ENCODE data around the gene SERINC2. TPM values are rescaled to one million over a fixed set of nuclear protein-coding genes. Genes with fewer than 3 reads are reported as not detected.
"Not testable (repeated sequence)": the region's sequence is repeated elsewhere in the genome, so short reads cannot be mapped to it uniquely, and the experiment has no call there.

SERINC2 gene
- total and polyA plus RNA-seq, 4 donors = 4.9 to 66.4 (median 38.7) TPM

DNA sequence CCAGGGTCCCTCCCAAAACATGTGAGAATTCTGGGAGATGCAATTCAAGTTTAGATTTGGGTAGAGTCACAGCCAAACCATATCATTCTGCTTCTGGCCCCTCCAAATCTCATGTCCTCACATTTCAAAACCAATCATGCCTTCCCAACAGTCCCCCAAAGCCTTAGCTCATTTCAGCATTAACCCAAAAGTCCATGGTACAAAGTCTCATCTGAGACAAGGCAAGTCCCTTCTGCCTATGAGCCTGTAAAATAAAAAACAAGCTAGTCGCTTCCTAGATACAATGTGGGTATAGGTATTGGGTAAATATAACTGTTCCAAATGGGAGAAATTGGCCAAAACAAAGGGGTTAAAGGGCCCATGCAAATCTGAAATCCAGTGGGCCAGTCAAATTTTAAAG is 59.7 kb downstream of the SERINC2 start:
- not testable (repeated sequence) for H3K36me3 ChIP-seq (ENCODE audit: control insufficient read depth in 4 of 4, insufficient read depth in 3 of 4, low read depth in 1 of 4, low read length in 3 of 4); H3K27ac ChIP-seq (ENCODE audit: low read depth in 1 of 2, low read length in 2 of 2); DNase-seq (ENCODE audit: low spot score); H3K4me1 ChIP-seq (ENCODE audit: control insufficient read depth in 4 of 4, insufficient read depth in 4 of 4, low read length in 3 of 4); H3K27me3 ChIP-seq (ENCODE audit: control insufficient read depth in 4 of 4, insufficient read depth in 4 of 4, low read length in 3 of 4); H3K9me3 ChIP-seq (ENCODE audit: control insufficient read depth in 4 of 4, low read length in 3 of 4); H3K4me3 ChIP-seq (ENCODE audit: low read depth in 1 of 3, low read length in 3 of 3); H3K9ac ChIP-seq (ENCODE audit: low read depth in 1 of 2, low read length in 2 of 2)
- TF ChIP-seq HNF4A (conservative IDR thresholded peaks at IDR 0.05) = peak; percentile 57 to 58
- WGBS = 90% methylated on average over 1 of the region's 1 CpG

DNA sequence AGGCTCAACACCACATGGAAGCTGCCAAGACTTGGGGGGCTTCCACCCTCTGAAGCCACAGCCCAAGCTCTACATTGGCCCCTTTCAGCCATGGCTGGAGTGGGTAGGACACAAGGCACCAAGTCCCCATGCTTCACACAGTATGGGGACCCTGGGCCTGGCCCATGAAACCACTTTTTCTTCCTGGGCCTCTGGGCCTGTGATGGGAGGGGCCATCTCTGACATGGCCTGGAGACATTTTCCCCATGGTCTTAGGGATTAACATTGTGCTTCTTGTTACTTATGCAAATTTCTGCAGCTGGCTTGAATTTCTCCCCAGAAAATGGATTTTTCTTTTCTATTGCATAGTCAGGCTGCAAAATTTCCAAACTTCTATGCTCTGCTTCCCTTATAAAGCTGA is 60.5 kb downstream of the SERINC2 start:
- DNase-seq (ENCODE audit: low spot score); H3K36me3 ChIP-seq (ENCODE audit: control insufficient read depth in 4 of 4, insufficient read depth in 3 of 4, low read depth in 1 of 4, low read length in 3 of 4); H3K9me3 ChIP-seq (ENCODE audit: control insufficient read depth in 4 of 4, low read length in 3 of 4); H3K27ac ChIP-seq (ENCODE audit: low read depth in 1 of 2, low read length in 2 of 2); H3K4me1 ChIP-seq (ENCODE audit: control insufficient read depth in 4 of 4, insufficient read depth in 4 of 4, low read length in 3 of 4); H3K9ac ChIP-seq (ENCODE audit: low read depth in 1 of 2, low read length in 2 of 2); H3K4me3 ChIP-seq (ENCODE audit: low read depth in 1 of 3, low read length in 3 of 3); H3K27me3 ChIP-seq (ENCODE audit: control insufficient read depth in 4 of 4, insufficient read depth in 4 of 4, low read length in 3 of 4): not testable (repeated sequence)

DNA sequence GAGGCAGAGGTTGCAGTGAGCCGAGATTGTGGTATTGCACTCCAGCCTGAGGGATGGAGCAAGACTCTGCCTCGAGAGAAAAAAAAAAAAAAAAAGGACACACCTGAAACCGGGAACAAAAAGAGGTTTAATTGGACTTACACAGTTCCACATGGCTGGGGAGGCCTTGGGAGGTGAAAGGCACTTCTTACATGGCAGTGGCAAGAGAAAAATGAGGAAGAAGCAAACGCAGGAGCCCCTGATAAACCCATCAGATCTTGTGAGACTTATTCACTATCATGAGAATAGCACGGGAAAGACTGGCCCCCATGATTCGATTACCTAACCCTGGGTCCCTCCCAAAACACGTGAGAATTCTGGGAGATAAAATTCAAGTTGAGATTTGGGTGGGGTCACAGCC is 61.6 kb downstream of the SERINC2 start:
- H3K9ac ChIP-seq (ENCODE audit: low read depth in 1 of 2, low read length in 2 of 2); DNase-seq (ENCODE audit: low spot score); H3K9me3 ChIP-seq (ENCODE audit: control insufficient read depth in 4 of 4, low read length in 3 of 4); H3K36me3 ChIP-seq (ENCODE audit: control insufficient read depth in 4 of 4, insufficient read depth in 3 of 4, low read depth in 1 of 4, low read length in 3 of 4); H3K4me1 ChIP-seq (ENCODE audit: control insufficient read depth in 4 of 4, insufficient read depth in 4 of 4, low read length in 3 of 4); H3K27ac ChIP-seq (ENCODE audit: low read depth in 1 of 2, low read length in 2 of 2); H3K27me3 ChIP-seq (ENCODE audit: control insufficient read depth in 4 of 4, insufficient read depth in 4 of 4, low read length in 3 of 4); H3K4me3 ChIP-seq (ENCODE audit: low read depth in 1 of 3, low read length in 3 of 3): not testable (repeated sequence)
- WGBS = 91% methylated on average over 7 of the region's 7 CpGs

DNA sequence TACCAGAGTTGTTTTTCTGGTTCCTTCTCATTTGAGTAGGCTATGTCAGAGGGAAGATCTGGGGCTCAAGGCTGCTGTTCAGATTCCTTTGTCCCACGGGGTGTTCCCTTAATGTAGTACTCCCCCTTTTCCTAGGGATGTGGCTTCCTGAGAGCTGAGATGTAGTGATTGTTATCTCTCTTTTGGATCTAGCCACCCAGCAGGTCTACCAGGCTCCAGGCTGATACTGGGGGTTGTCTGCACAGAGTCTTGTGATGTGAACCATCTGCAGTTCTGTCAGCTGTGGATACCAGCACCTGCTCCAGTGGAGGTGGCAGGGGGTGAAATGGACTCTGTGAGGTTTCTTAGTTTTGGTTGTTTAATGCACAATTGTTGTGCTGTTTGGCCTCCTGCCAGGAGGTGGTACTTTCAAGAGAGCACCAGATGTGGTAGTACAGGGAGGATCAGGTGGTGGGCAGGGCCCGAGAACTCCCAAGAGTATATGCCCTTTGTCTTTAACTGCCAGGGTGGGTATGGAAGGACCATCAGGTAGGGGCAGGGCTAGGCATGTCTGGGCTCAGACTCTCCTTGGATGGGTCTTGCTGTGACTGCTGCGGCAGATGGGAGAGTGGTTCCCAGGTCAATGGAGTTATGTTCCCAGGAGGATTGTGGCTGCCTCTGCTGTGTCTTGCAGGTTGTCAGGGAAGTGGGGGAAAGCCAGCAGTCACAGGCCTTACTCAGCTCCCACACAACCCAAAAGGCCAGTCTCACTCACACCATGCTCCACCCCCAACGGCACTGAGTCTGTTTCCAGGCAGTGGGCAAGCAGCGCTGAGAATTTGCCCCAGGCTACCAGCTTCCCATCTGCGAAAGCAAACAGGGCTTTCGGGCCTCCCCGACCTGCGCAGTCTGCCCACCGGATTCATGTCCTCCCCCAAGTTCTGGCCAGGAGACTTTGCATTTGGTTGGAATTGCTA is 64.2 kb downstream of the SERINC2 start:
- Histone ChIP-seq H3K9me3 (ENCODE audit: control insufficient read depth in 4 of 4, low read length in 3 of 4) (no peaks in the 10 kb centered on the region), H3K27ac (ENCODE audit: low read depth in 1 of 2, low read length in 2 of 2) (no peak overlapping the region), H3K27me3 (ENCODE audit: control insufficient read depth in 4 of 4, insufficient read depth in 4 of 4, low read length in 3 of 4) (no peaks in the 10 kb centered on the region), H3K4me3 (ENCODE audit: low read depth in 1 of 3, low read length in 3 of 3) (no peak overlapping the region), H3K4me1 (ENCODE audit: control insufficient read depth in 4 of 4, insufficient read depth in 4 of 4, low read length in 3 of 4) (no peaks in the 10 kb centered on the region), H3K36me3 (ENCODE audit: control insufficient read depth in 4 of 4, insufficient read depth in 3 of 4, low read depth in 1 of 4, low read length in 3 of 4) (no peaks in the 10 kb centered on the region), H3K9ac (ENCODE audit: low read depth in 1 of 2, low read length in 2 of 2) (no peak overlapping the region)
- 90% methylated on average over 10 of the region's 10 CpGs for WGBS
- TF ChIP-seq, protein P1, sequence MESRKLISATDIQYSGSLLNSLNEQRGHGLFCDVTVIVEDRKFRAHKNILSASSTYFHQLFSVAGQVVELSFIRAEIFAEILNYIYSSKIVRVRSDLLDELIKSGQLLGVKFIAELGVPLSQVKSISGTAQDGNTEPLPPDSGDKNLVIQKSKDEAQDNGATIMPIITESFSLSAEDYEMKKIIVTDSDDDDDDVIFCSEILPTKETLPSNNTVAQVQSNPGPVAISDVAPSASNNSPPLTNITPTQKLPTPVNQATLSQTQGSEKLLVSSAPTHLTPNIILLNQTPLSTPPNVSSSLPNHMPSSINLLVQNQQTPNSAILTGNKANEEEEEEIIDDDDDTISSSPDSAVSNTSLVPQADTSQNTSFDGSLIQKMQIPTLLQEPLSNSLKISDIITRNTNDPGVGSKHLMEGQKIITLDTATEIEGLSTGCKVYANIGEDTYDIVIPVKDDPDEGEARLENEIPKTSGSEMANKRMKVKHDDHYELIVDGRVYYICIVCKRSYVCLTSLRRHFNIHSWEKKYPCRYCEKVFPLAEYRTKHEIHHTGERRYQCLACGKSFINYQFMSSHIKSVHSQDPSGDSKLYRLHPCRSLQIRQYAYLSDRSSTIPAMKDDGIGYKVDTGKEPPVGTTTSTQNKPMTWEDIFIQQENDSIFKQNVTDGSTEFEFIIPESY (IDR thresholded peaks at IDR 0.05) = no peak
- no peak for TF ChIP-seq FOXA2 (IDR thresholded peaks at IDR 0.05)
- no peak for TF ChIP-seq RAD21 (IDR thresholded peaks at IDR 0.05)
- TF ChIP-seq HNF4A (conservative IDR thresholded peaks at IDR 0.05) = no peak
- no peak for TF ChIP-seq GABPA (IDR thresholded peaks at IDR 0.05 in 1 of 2, conservative IDR thresholded peaks at IDR 0.05 in 1 of 2)
- TF ChIP-seq TAF1 (conservative IDR thresholded peaks at IDR 0.05) = no peak
- TF ChIP-seq, protein P2, sequence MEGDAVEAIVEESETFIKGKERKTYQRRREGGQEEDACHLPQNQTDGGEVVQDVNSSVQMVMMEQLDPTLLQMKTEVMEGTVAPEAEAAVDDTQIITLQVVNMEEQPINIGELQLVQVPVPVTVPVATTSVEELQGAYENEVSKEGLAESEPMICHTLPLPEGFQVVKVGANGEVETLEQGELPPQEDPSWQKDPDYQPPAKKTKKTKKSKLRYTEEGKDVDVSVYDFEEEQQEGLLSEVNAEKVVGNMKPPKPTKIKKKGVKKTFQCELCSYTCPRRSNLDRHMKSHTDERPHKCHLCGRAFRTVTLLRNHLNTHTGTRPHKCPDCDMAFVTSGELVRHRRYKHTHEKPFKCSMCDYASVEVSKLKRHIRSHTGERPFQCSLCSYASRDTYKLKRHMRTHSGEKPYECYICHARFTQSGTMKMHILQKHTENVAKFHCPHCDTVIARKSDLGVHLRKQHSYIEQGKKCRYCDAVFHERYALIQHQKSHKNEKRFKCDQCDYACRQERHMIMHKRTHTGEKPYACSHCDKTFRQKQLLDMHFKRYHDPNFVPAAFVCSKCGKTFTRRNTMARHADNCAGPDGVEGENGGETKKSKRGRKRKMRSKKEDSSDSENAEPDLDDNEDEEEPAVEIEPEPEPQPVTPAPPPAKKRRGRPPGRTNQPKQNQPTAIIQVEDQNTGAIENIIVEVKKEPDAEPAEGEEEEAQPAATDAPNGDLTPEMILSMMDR (IDR thresholded peaks at IDR 0.05; ENCODE audit: low read depth, low read length, missing input control) = no peak
- TF ChIP-seq, protein P3, sequence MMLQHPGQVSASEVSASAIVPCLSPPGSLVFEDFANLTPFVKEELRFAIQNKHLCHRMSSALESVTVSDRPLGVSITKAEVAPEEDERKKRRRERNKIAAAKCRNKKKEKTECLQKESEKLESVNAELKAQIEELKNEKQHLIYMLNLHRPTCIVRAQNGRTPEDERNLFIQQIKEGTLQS (IDR thresholded peaks at IDR 0.05) = no peak
- TF ChIP-seq, protein P4, sequence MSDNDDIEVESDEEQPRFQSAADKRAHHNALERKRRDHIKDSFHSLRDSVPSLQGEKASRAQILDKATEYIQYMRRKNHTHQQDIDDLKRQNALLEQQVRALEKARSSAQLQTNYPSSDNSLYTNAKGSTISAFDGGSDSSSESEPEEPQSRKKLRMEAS (IDR thresholded peaks at IDR 0.05) = no peak
- TF ChIP-seq, protein P5, sequence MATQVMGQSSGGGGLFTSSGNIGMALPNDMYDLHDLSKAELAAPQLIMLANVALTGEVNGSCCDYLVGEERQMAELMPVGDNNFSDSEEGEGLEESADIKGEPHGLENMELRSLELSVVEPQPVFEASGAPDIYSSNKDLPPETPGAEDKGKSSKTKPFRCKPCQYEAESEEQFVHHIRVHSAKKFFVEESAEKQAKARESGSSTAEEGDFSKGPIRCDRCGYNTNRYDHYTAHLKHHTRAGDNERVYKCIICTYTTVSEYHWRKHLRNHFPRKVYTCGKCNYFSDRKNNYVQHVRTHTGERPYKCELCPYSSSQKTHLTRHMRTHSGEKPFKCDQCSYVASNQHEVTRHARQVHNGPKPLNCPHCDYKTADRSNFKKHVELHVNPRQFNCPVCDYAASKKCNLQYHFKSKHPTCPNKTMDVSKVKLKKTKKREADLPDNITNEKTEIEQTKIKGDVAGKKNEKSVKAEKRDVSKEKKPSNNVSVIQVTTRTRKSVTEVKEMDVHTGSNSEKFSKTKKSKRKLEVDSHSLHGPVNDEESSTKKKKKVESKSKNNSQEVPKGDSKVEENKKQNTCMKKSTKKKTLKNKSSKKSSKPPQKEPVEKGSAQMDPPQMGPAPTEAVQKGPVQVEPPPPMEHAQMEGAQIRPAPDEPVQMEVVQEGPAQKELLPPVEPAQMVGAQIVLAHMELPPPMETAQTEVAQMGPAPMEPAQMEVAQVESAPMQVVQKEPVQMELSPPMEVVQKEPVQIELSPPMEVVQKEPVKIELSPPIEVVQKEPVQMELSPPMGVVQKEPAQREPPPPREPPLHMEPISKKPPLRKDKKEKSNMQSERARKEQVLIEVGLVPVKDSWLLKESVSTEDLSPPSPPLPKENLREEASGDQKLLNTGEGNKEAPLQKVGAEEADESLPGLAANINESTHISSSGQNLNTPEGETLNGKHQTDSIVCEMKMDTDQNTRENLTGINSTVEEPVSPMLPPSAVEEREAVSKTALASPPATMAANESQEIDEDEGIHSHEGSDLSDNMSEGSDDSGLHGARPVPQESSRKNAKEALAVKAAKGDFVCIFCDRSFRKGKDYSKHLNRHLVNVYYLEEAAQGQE (IDR thresholded peaks at IDR 0.05) = no peak
- TF ChIP-seq JUND (IDR thresholded peaks at IDR 0.05) = no peak
- no peak for TF ChIP-seq EGR1 (IDR thresholded peaks at IDR 0.05; ENCODE audit: low read depth in 2 of 2)
- TF ChIP-seq HNF4G (IDR thresholded peaks at IDR 0.05) = no peak
- no peak for TF ChIP-seq FOXA1 (IDR thresholded peaks at IDR 0.05)
- DNase-seq (ENCODE audit: low spot score) = no peak

All from liver (tissue), 9 donors.